GM19193 (cell line): ENCODE measurements around the gene CTNNBL1.

Experiments used
- POLR2A ChIP-seq: IDR thresholded peaks from 4 replicates; pipeline ENCODE4 v1.6.1; 2011; ENCODE audit not compliant: insufficient read depth, insufficient read length; ENCODE audit errors: extremely low read depth

CTNNBL1 gene

DNA sequence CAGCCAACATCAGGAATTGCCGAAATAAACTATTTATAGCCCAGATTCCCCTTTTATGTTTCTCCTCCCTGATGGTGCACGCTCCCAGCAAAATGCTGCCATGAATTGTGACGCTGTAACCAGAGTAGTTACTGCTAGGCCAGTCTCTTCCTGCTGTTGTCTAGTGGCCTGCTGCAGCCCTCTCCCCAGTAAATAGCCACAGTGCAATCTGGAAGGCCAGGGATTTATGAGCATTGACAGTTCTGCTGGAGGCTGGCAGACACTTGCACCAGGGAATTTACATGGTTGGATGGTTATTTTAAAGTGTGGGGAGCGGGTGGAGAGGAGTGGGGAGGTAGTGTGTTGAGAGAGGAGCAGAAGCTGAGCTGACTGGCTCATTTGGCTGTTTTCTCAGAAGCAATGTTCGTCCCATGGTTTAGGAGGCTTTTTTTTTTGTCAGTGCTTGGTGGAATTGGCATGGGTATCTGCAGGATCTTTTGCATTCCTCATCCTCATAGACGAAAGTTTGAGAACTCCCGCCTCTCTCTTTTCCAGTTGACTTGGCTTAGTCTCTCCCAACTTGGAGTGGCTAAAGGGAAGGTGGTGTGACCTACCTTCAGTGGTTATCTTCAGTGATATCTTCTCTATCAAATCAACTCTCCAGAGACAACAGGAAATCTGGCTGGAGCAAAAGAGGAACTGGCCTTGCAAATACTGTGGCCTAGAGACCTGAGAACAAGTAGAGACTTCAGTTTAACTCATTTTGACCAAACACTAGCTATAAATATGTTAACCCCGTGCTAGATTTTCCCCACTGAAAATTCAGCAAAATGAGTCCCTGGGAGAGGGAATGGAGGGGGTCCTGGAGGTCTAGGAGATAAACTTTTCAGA lies 109.8 kb downstream of the CTNNBL1 start:
- TF ChIP-seq POLR2A, result no peak

DNA sequence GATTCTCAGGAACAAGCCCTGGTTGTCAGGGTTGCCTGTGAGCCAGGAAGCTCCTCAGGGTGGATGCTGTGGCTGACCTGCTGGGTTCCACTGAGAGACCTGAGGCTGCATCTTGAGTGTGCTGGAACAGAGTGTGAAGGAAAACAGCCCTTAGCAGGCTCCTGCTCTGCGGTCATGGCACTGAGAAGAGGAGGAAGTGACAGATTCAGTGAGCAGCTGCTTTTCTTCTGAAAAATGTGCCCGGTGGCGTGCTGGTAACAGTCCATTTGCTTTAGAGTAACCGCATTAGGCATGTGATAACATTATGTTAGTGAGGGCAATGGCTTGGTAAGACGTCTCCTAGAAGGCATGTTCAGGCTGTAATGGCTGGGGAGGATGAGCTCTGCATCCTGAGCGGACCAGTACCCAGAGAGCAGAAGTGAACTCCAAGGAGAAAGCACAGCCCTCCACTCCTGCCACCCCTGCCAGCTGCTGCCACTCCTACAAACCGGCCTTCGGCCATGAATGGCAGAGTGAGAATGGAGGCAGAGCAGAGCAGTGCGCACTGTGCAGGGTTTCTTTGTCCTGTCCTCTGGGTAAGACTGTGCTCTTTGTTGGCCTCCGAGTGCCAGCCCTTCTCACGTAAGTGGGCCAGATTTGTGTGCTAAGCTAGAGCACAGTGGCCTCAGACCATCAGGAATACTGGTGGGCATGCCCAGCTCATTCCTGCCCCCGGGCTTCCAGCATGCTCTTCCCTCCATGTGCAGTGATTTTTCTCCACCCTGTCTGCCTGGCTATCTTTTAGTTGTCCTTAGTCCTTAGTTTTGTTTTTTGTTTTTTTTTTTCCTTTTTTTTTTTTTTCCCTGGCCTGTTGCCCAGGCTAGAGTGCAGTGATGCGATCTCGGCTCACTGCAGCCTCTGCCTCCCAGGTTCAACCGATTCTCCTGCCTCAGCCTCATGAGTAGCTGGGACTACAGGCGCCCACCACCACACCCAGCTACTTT lies 111.0 kb downstream of the CTNNBL1 start:
- TF ChIP-seq POLR2A, result no peak

DNA sequence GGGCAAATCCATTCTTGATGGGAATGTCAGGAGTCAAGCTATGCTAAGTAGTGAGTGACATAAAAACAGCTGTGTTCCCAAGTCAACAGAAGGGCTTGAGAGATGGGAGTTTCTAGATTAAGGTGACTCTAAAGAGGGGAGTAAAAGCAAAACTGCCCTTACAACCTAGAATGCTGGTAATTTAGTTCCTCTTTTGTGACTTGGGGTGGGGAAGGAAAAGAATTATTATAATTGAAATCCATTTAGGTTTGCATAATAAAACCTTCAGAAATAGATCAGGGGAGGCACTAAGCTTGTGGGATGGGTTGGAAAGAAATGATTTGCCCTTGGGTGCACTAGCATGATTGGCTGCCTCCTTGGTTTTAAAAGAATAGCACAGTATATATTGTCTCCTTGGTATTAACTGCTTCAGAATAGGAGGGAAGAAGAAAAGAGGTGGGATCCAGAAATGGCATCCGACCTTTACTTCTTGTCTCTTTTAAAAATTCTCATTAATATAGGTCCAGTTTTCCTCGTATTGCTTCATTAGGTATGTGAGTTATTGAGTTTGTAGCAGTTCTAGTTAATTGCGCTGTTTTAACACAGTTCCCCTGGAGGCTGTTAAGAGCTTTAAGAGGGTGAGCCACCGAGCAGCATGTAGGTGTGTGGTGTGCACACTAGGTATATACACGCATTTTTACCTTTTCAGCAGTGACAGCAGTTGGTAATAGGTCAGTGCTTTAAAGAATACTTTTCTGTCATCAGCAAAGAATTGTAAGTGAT lies 113.8 kb downstream of the CTNNBL1 start:
- no peak for TF ChIP-seq POLR2A

DNA sequence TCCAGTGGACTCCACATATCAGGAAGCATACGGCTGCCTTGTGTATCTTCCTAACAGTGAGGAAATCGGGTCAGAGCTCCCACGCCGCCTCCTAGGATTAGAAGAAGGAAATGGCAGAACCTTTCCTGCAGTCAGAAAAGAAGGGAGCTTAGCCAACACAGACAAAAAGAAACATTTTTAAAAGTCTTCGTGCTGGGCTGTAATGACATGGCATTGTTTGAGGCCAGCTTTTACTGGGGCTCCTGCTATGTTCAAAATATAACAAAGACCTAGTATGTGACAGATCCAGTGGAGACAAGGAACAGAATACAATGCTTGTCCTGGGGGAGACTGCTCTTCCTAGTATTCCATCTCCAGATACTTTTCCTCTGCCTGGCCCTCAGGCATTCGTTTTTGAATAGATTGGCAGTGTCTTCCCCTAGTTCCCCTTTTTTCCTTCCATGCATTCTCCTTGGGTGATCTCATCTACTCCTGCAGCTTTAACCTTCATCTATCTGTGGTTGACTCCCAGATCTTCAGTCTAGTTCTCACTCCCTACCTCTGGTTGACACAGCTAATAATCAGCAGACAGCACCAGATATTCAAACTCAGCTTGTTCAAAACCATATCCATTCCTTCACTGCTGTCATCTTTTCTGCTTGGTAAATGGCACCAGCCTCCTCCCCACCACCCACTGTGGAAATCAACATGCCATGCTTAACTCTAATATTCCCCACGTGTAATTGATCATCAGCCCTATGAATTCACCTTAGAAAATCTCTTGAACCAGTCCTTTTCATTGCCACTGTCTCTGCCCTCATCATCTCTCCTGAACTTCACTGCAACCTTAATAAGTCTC lies 114.6 kb downstream of the CTNNBL1 start:
- no peak for TF ChIP-seq POLR2A

DNA sequence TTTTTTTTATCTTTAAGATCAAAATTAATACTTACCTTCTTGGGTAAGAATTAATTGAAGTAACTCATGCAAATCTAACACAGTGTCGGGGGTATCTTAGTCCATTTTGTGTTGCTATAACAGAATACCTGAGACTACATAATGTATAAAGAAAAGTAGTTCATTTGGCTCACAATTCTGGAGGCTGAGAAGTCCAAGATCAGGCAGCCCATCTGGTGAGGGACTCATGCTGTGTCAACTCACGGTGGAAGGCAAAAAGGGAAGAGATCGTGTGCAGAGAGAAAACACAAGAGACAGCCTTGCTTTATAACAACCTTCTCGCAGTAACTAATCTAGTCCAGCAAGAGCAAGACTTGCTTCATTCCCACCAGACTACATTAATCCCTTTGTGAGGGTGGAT lies 116.2 kb downstream of the CTNNBL1 start:
- no peak for TF ChIP-seq POLR2A

DNA sequence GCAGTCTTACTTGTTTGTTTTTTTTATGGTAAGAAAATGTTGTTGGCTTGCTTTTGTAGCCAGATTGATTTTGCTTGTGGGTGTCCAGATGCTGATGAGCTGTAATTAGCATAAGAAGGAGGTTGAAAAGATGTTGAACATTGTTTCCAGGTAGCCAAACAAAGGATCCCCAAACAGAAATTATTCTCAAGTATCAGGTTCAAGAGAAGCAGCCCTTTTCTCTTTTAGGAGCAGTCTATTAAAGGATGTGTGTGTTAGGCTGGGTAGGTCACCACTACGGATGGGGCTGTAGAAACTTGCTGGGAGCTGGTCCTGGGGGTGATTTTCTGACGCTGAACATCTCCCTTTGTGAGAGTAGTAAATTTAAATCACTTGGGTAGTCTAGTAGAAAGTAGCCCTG lies 122.2 kb downstream of the CTNNBL1 start:
- no peak for TF ChIP-seq POLR2A

DNA sequence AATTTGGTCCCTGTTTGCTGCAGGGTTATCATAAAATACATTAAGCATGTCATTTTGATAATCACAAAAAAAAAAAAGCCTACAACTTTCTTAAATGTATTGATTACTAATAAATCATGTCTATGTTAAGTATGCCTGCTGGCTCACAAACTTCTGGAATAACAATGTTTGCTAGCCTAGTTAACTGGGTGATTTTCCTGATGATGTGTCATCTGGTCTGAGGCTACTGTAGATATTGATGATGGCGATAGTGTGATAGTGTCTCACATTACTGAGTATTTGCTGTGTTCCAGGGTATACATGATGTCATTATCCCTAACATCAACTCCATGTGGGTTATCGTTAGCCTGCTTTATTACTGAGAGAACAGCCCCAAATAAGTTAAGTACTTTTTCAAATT lies 122.9 kb downstream of the CTNNBL1 start:
- TF ChIP-seq POLR2A, result no peak

DNA sequence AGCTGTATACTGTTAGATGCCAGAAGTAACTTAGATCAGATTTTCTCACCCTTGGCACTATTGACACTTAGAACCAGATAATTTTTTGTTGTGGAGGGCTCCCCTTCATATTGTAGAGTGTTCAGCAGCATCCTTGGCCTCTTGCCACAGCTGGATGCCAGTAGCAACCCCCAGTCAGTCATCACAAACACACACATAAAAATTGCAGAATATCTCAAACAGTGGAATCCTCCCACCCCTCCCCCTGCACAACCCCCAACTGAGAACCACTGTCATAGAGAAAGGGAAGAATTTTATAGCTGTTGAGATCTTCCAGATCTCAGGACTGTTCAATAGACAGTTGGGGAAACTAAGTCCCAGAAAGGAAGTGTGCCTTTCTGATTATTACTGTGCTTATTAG lies 127.9 kb downstream of the CTNNBL1 start:
- no peak for TF ChIP-seq POLR2A

DNA sequence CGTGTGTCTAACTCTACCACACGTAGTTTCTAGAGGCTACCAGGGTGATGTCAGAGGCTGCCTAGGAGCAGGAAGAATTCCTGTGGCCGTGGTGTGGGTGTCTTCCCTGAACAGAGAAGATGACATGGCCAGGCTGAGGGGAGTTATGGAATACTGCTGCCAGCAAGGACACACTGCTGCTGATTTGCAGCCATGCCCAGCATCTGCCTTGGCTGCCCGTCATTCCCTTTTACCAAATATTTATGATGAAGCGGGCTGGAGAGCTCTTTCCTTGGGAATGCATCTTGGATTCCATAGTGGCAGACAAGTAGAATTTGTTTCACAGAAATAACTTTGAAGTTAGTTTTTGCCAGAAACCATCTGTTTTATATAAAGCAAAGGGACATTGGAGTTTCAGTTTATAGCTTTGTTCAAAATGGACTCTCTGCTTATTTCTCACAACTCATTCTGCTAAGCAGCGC lies 128.3 kb downstream of the CTNNBL1 start:
- TF ChIP-seq POLR2A, result no peak

DNA sequence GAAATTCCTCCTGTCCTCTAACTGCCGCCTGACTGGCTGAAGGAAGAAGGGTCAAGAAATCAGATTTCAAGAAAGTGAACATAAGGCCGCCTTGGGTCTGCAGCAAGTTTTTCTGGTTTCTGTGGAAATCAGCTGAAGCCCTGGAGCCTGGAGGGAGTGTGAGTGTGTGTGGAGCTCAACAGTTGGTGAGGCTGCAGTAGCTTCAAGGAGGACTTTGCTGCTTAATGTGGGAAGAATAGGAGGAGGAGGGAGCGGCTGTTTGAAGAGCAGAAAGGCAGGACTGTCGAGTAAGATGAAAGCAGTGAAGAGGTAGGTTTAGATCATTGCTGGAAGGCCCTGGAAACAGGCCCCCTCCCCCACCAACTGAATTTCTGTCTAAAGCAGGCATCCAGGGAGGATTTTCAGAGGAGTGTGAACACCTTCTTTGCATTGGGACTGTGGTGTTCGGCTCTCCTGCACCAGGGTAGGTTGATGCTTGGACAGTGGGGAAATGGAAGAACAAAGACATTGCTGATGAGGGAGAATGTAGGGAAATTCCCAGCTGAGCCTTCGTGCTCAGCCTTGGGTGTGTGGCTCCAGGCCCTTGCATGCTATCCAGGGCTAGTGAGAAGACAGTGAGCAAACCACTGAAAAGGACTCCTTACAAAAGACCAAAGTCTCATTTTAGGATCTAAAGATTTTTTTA lies 129.6 kb downstream of the CTNNBL1 start:
- no peak for TF ChIP-seq POLR2A

DNA sequence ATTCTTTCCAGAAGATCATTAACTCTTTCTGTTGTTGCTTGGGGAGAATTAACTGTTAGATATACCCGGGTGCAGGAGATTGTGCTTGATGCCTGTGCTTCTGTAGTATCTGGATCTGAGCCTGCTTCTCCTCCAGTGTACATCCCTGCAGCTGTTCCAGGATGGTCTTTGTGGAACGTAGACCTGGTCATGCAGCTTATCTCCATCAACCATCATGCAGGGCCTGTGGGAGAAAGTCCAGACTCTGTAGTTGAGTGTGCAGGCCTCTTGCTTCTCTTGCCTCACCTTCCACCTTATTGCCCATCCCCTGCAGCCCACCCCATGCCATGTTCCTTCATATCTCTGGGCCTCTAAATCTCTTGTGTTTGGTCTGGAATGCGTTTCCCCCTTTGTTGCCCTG lies 133.8 kb downstream of the CTNNBL1 start:
- TF ChIP-seq POLR2A, result no peak

DNA sequence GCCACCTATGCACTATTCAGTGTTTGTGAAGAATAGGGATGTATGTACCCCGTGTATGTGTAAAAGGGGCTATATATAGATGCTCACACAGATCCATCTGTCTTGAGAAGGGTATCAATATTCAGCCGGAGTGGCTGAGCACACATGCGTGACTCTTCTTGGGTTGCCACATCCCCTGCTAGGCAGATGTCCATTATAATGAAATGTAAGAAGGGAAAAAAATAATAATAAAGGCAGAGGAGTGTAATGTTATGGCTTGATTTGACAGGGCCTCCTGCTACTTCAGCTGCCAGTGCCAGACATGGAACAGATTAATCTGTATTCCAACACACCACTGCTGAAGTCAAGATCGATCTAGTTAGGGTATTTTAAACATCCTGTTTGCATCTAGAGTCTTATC lies 134.9 kb downstream of the CTNNBL1 start:
- TF ChIP-seq POLR2A, result no peak

DNA sequence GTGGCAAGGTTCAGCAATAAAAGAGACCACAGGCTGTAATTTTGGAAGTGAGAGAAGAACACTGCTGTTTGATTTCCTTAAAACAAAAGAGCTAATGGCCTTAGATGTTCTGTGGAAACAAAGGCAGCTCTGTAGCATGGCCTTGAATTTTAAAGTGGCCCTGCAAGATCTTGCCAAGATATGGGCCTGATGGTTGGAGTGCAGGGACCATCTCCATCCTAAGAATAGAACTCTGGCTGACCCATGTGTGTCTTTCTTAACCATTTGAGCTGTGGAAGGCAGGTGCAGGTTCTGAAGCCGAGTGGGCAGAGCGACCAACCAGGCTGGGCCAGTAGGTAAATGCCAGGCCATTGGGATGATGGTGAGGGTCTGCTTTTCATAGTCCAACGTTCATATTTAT lies 135.3 kb downstream of the CTNNBL1 start:
- no peak for TF ChIP-seq POLR2A
